ENCODE results near the gene TREH. TPM values are rescaled to one million over a fixed set of nuclear protein-coding genes. Genes with fewer than 3 reads are reported as not detected.
"Not testable (repeated sequence)": the region's sequence is repeated elsewhere in the genome, so short reads cannot be mapped to it uniquely, and the experiment has no call there.

TREH gene, protein sequence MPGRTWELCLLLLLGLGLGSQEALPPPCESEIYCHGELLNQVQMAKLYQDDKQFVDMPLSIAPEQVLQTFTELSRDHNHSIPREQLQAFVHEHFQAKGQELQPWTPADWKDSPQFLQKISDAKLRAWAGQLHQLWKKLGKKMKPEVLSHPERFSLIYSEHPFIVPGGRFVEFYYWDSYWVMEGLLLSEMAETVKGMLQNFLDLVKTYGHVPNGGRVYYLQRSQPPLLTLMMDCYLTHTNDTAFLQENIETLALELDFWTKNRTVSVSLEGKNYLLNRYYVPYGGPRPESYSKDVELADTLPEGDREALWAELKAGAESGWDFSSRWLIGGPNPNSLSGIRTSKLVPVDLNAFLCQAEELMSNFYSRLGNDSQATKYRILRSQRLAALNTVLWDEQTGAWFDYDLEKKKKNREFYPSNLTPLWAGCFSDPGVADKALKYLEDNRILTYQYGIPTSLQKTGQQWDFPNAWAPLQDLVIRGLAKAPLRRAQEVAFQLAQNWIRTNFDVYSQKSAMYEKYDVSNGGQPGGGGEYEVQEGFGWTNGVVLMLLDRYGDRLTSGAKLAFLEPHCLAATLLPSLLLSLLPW
- total RNA-seq (2022) (not detected in 2 replicates), Bru-seq, nascent RNA (not detected), BruChase-seq, experiment 1, labeled RNA remaining after a 6-hour chase (not detected), BruChase-seq, experiment 2, labeled RNA remaining after a 2-hour chase (percentile 5 among the genes with signal in this experiment)
- long read RNA-seq: 0 reads

DNA sequence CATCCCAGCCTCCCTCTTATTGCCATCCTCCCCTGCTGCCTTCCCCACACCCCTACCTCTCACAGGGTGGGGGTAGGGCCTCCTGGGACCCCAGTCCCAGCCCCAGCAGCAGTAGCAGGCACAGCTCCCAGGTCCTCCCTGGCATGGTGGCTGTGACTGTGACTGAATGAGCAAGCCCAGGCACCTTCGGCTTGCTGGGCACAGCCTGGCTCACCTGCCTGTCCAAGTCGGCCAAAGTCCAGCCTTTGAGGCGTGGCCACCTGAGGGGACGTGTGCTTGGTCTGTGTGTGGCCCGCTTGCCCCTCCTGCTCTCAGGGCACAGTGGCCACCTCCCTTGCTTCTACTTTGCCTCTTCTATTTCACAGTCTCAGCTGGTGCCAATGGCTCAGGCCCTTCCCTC, at the start of gene TREH:
TREH (minus strand) TSS at position 168 of the 400 bp plus-strand sequence; CDS start at position 145, 23 bp downstream.
- Mint-ChIP-seq H3K27me3 (ENCODE audit: insufficient read depth, unreplicated experiment) (no peaks in the 10 kb centered on the region), H3K4me3 (ENCODE audit: unreplicated experiment) (no peak within 1 kb of the TSS), H3K9me3 (ENCODE audit: unreplicated experiment) (no peaks in the 10 kb centered on the region), H3K27ac (ENCODE audit: low read depth, unreplicated experiment) (no peak within 1 kb of the TSS), H3K36me3 (ENCODE audit: insufficient read depth, unreplicated experiment) (no peaks in the 10 kb centered on the region), H3K4me1 (ENCODE audit: insufficient read depth, unreplicated experiment) (peaks cover 7% of the 10 kb centered on the region)
- no peak for DNase-seq (ENCODE audit: unreplicated experiment)
- no TSS peak for BruUV-seq (replicated peaks)
- intact Hi-C loops (cut with micrococcal nuclease): no loop called here
- ChIA-PET CTCF (no interaction called here), POLR2A (interaction anchor here (3.1 kb wide), 1 partner anchor 9 kb away, joined by 10 read pairs; no protein-coding TSS in a partner anchor)
- TF ChIP-seq, protein P1, sequence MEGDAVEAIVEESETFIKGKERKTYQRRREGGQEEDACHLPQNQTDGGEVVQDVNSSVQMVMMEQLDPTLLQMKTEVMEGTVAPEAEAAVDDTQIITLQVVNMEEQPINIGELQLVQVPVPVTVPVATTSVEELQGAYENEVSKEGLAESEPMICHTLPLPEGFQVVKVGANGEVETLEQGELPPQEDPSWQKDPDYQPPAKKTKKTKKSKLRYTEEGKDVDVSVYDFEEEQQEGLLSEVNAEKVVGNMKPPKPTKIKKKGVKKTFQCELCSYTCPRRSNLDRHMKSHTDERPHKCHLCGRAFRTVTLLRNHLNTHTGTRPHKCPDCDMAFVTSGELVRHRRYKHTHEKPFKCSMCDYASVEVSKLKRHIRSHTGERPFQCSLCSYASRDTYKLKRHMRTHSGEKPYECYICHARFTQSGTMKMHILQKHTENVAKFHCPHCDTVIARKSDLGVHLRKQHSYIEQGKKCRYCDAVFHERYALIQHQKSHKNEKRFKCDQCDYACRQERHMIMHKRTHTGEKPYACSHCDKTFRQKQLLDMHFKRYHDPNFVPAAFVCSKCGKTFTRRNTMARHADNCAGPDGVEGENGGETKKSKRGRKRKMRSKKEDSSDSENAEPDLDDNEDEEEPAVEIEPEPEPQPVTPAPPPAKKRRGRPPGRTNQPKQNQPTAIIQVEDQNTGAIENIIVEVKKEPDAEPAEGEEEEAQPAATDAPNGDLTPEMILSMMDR (IDR thresholded peaks at IDR 0.05; ENCODE audit: unreplicated experiment): no peak

DNA sequence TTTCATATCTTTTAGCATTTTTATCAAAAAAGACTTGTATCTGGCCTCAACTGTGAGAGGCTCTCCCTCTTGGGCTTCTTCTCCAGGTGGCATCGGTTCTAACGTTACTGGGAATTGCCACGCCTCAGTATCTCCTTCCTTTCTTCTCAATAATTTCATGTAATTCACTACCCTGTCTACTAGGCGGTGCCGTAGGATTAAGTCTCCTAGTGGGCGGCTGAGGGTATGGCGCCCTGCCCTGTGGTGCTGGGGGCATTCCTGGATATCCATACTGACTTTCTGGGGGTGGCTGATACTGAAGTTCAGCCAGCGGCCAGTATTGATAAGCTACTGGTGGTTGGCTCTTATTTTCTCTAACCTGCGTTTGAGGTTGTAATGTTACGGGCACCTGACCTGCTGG, 48.7 kb upstream of the TREH start:
- H3K36me3 Mint-ChIP-seq (ENCODE audit: insufficient read depth, unreplicated experiment); H3K9me3 Mint-ChIP-seq (ENCODE audit: unreplicated experiment); DNase-seq (ENCODE audit: unreplicated experiment); H3K4me3 Mint-ChIP-seq (ENCODE audit: unreplicated experiment); H3K27ac Mint-ChIP-seq (ENCODE audit: low read depth, unreplicated experiment); intact Hi-C loops (cut with micrococcal nuclease); CTCF ChIA-PET; H3K27me3 Mint-ChIP-seq (ENCODE audit: insufficient read depth, unreplicated experiment); BruUV-seq (replicated peaks): not testable (repeated sequence)
- peaks cover 24% of the 10 kb centered on the region for H3K4me1 Mint-ChIP-seq (ENCODE audit: insufficient read depth, unreplicated experiment)
- POLR2A ChIA-PET: interaction anchor here (0.6 kb wide), 1 partner anchor 181 kb away, joined by 5 read pairs; no protein-coding TSS in a partner anchor
- TF ChIP-seq, protein P1 (IDR thresholded peaks at IDR 0.05; ENCODE audit: unreplicated experiment): peak; percentile 10

DNA sequence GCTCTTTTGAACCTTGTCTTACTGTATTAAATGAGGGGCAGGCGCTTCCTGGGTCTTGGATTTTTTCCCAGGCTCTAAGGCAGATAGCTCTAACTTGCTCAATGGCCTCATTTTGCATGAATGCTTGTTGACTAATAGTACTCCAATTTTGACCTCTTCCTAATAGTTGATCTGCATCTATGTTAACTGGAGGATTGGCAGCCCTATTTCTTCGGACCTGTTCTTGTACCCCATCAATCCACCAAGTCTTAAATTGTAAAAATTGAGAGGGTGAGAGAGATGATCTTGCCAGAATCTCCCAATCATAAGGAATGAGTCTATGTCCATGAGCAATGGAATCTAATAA, 48.2 kb upstream of the TREH start:
- H3K36me3 Mint-ChIP-seq (ENCODE audit: insufficient read depth, unreplicated experiment); H3K4me3 Mint-ChIP-seq (ENCODE audit: unreplicated experiment); DNase-seq (ENCODE audit: unreplicated experiment); H3K27me3 Mint-ChIP-seq (ENCODE audit: insufficient read depth, unreplicated experiment); intact Hi-C loops (cut with micrococcal nuclease); BruUV-seq (replicated peaks); CTCF ChIA-PET; H3K27ac Mint-ChIP-seq (ENCODE audit: low read depth, unreplicated experiment); H3K9me3 Mint-ChIP-seq (ENCODE audit: unreplicated experiment): not testable (repeated sequence)
- POLR2A ChIA-PET: interaction anchor here (0.6 kb wide), 1 partner anchor 181 kb away, joined by 5 read pairs; no protein-coding TSS in a partner anchor
- H3K4me1 Mint-ChIP-seq (ENCODE audit: insufficient read depth, unreplicated experiment): peaks cover 24% of the 10 kb centered on the region

DNA sequence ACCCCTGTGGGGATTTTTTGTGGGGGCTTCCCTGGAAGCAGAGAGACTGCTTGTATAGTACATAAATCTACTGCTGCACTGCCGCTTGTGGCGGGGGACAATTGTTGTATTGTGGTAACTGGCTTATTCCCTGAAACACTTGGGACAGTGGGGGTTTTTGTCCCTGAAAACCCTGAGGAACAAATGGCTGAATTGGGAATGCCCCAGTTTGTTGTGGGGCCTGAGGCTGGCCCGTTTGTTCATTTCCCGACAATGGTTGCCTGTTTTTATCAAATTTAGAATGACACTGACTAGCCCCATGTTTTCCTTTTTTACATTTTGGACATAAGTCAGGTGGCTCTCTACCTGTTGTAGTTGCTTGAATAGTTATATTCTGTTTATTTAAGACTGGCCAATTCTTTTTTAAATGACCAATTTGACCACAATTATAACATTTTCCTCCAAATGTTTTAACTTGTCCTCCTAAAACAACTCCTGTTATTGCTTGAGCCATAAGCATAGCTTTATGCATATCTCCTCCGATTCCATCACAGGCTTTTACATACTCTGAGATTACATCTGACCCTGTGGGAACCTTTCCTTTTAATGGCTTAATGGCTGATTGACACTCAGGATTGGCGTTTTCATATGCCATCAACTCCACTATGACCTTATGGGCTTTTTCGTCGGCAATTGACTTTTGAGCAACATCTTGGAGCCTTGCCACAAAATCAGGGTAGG, 47.7 kb upstream of the TREH start:
- intact Hi-C loops (cut with micrococcal nuclease); BruUV-seq (replicated peaks); H3K36me3 Mint-ChIP-seq (ENCODE audit: insufficient read depth, unreplicated experiment); H3K9me3 Mint-ChIP-seq (ENCODE audit: unreplicated experiment); H3K27ac Mint-ChIP-seq (ENCODE audit: low read depth, unreplicated experiment); CTCF ChIA-PET; POLR2A ChIA-PET; H3K27me3 Mint-ChIP-seq (ENCODE audit: insufficient read depth, unreplicated experiment); DNase-seq (ENCODE audit: unreplicated experiment); H3K4me3 Mint-ChIP-seq (ENCODE audit: unreplicated experiment): not testable (repeated sequence)
- H3K4me1 Mint-ChIP-seq (ENCODE audit: insufficient read depth, unreplicated experiment): peaks cover 24% of the 10 kb centered on the region

DNA sequence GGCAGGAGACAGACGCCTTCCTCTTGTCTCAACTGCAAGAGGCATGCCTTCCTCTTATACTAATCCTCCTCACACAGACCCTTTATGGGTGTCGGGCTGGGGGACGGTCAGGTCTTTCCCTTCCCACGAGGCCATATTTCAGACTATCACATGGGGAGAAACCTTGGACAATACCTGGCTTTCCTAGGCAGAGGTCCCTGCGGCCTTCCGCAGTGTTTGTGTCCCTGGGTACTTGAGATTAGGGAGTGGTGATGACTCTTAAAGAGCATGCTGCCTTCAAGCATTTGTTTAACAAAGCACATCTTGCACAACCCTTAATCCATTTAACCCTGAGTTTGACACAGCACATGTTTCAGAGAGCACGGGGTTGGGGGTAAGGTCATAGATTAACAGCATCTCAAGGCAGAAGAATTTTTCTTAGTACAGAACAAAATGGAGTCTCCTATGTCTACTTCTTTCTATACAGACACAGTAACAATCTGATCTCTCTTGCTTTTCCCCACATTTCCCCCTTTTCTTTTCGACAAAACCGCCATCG, 42.1 kb upstream of the TREH start:
- CTCF ChIA-PET; DNase-seq (ENCODE audit: unreplicated experiment); BruUV-seq (replicated peaks); H3K27me3 Mint-ChIP-seq (ENCODE audit: insufficient read depth, unreplicated experiment); H3K9me3 Mint-ChIP-seq (ENCODE audit: unreplicated experiment); POLR2A ChIA-PET; H3K36me3 Mint-ChIP-seq (ENCODE audit: insufficient read depth, unreplicated experiment); intact Hi-C loops (cut with micrococcal nuclease): not testable (repeated sequence)
- peaks cover 37% of the 10 kb centered on the region for H3K4me1 Mint-ChIP-seq (ENCODE audit: insufficient read depth, unreplicated experiment)
- peak overlapping the region; percentile 27 for H3K27ac Mint-ChIP-seq (ENCODE audit: low read depth, unreplicated experiment)
- H3K4me3 Mint-ChIP-seq (ENCODE audit: unreplicated experiment): peak overlapping the region; percentile 57

DNA sequence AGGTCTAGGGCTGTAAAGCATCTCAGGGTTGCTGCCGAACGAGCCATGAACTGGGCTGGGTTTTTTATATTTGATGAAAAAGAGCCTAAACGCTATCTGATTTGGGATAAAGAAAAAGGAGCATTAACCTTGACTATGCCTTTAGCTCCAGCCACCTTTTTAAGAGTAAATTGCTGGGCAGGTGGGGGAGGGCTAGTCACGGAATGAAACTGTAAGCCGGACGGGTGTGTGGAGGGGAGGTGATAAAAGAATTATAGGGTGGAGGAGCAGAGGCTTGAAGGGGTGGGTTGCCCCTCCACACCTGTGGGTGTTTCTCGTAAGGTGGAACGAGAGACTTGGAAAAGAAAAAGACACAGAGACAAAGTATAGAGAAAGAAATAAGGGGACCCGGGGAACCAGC, 41.3 kb upstream of the TREH start:
- H3K4me1 Mint-ChIP-seq (ENCODE audit: insufficient read depth, unreplicated experiment): peaks cover 37% of the 10 kb centered on the region

DNA sequence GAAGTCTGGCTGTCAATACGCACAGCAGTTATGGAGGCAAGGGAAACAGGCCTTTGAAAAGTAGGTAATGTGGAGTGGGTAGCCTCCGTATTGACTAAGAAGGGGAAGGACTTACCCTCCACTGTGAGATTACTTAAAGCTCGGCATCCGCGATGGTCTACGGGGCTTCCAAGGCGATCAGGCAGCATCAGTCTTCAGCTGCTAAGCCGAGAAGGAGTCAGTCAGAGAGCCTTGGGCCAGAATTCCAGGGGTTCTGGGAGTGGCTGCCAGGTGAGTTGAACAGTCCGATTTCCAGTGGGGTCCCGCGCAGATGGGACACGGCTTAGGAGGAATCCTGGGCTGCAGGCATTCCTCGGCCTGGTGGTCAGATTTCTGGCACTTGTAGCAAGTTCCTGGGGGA, 40.6 kb upstream of the TREH start:
- CTCF ChIA-PET; H3K27me3 Mint-ChIP-seq (ENCODE audit: insufficient read depth, unreplicated experiment); intact Hi-C loops (cut with micrococcal nuclease); DNase-seq (ENCODE audit: unreplicated experiment); BruUV-seq (replicated peaks); H3K9me3 Mint-ChIP-seq (ENCODE audit: unreplicated experiment): not testable (repeated sequence)
- Mint-ChIP-seq H3K4me3 (ENCODE audit: unreplicated experiment) (peak overlapping the region; percentile 58), H3K4me1 (ENCODE audit: insufficient read depth, unreplicated experiment) (peaks cover 37% of the 10 kb centered on the region), H3K27ac (ENCODE audit: low read depth, unreplicated experiment) (peak overlapping the region; percentile 83), H3K36me3 (ENCODE audit: insufficient read depth, unreplicated experiment) (peaks cover 11% of the 10 kb centered on the region)
- POLR2A ChIA-PET: interaction anchor here (0.6 to 1.5 kb wide), 4 partner anchors 28 to 197 kb away, joined by 3 to 17 read pairs (median 6); partner anchors contain the start of gene DDX6

More for the DNA sequence above, 41.3 kb upstream of the TREH start:
- H3K36me3 Mint-ChIP-seq (ENCODE audit: insufficient read depth, unreplicated experiment); H3K27me3 Mint-ChIP-seq (ENCODE audit: insufficient read depth, unreplicated experiment); CTCF ChIA-PET; BruUV-seq (replicated peaks); H3K9me3 Mint-ChIP-seq (ENCODE audit: unreplicated experiment); DNase-seq (ENCODE audit: unreplicated experiment); intact Hi-C loops (cut with micrococcal nuclease): not testable (repeated sequence)
- H3K4me3 Mint-ChIP-seq (ENCODE audit: unreplicated experiment): peak overlapping the region; percentile 58
- H3K27ac Mint-ChIP-seq (ENCODE audit: low read depth, unreplicated experiment): peak overlapping the region; percentile 83
- POLR2A ChIA-PET: interaction anchor here (0.6 to 1.5 kb wide), 4 partner anchors 29 to 196 kb away, joined by 3 to 17 read pairs (median 6); partner anchors contain the start of gene DDX6
